HG03457 (cell line): ENCODE measurements around the gene HCN2.
"Not testable (repeated sequence)": the region's sequence is repeated elsewhere in the genome, so short reads cannot be mapped to it uniquely, and the experiment has no call there.

Experiments used
- ATAC-seq: cut with Tn5 transposase; IDR thresholded peaks from one replicate; pipeline ENCODE4 v1.9.1; 2021; ENCODE audit warnings: moderate number of reproducible peaks; ENCODE audit not compliant: unreplicated experiment

The HCN2 gene

GRCh38 chr19:617551-618246, 28.0 kb downstream of the HCN2 start:
- ATAC-seq = no peak

GRCh38 chr19:618247-618619, 28.6 kb downstream of the HCN2 start:
- no peak for ATAC-seq

- no peak for ATAC-seq
Measured at GRCh38 chr19:618674-619285, 29.1 kb downstream of the HCN2 start.

- no peak for ATAC-seq
Measured at GRCh38 chr19:619286-620002, 29.8 kb downstream of the HCN2 start.

GRCh38 chr19:620166-620862, 30.6 kb downstream of the HCN2 start:
- no peak for ATAC-seq

- ATAC-seq = not testable (repeated sequence)
Measured at GRCh38 chr19:621191-621590, 31.5 kb downstream of the HCN2 start.

- no peak for ATAC-seq
Measured at GRCh38 chr19:621819-622218, 32.1 kb downstream of the HCN2 start.

- ATAC-seq = no peak
Measured at GRCh38 chr19:622666-623065, 33.0 kb downstream of the HCN2 start.

- ATAC-seq = no peak
Measured at GRCh38 chr19:623175-623916, 33.7 kb downstream of the HCN2 start.

GRCh38 chr19:623974-624373, 34.3 kb downstream of the HCN2 start:
- no peak for ATAC-seq

GRCh38 chr19:624433-625109, 34.9 kb downstream of the HCN2 start:
- no peak for ATAC-seq

GRCh38 chr19:625257-625656, 35.6 kb downstream of the HCN2 start:
- ATAC-seq = no peak

GRCh38 chr19:626566-626965, 36.9 kb downstream of the HCN2 start:
- not testable (repeated sequence) for ATAC-seq

- no peak for ATAC-seq
Measured at GRCh38 chr19:628168-628567, 38.5 kb downstream of the HCN2 start.

- not testable (repeated sequence) for ATAC-seq
Measured at GRCh38 chr19:629515-629914, 39.8 kb downstream of the HCN2 start.

GRCh38 chr19:629961-630714, 40.5 kb downstream of the HCN2 start:
- ATAC-seq = no peak

GRCh38 chr19:632579-633067, 42.9 kb downstream of the HCN2 start:
- no peak for ATAC-seq

- ATAC-seq = peak; percentile 50
Measured at GRCh38 chr19:633068-633785, 43.5 kb downstream of the HCN2 start, which contains the start of gene POLRMT. POLRMT (minus strand) TSS chr19:633537; CDS start chr19:633512, 25 bp downstream.
